HG03095 (cell line): ENCODE data around the gene NDN.

Source experiments
- ATAC-seq: cut with Tn5 transposase; IDR thresholded peaks from one replicate; pipeline ENCODE4 v1.9.1; 2021; ENCODE audit warnings: moderate library complexity; ENCODE audit not compliant: unreplicated experiment

NDN gene

DNA sequence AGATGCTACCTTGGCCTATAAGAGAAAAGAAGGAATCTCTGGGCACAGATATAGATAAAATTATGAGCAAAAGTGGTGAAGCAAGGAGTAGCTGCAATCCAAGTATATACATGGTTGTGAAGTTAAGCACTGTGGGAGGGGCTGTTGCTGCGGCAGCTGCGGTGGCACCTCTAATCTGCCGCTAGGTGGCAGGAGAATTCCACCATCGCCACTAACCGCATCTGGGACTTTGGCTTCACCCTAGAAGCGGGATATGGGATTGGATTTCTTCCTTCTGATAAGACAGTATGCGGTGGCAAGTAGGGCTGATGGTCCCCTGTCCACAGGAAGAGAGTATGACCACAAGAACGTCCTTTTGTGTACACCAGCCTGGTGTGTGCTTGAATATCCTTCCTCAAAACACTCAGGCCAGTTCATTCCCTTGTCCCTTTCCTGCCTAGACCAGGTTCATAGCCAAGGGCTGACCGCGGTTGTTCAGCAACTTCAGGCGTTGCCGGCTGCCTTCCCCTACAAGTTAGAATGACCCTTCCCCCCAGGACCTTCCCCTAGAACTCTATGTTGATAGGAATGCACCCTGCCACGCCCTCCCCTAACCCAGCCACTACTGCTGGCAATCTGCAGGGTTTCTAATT is 44.6 kb downstream of the NDN start:
- no peak for ATAC-seq
